GM21447 (cell line): ENCODE data around the gene MAPK1.
"Not testable (repeated sequence)": the region's sequence is repeated elsewhere in the genome, so short reads cannot be mapped to it uniquely, and the experiment has no call there.

Experiments
- ATAC-seq: cut with Tn5 transposase; IDR thresholded peaks from one replicate; pipeline ENCODE4 v1.9.1; 2021; ENCODE audit not compliant: unreplicated experiment

Gene MAPK1

DNA sequence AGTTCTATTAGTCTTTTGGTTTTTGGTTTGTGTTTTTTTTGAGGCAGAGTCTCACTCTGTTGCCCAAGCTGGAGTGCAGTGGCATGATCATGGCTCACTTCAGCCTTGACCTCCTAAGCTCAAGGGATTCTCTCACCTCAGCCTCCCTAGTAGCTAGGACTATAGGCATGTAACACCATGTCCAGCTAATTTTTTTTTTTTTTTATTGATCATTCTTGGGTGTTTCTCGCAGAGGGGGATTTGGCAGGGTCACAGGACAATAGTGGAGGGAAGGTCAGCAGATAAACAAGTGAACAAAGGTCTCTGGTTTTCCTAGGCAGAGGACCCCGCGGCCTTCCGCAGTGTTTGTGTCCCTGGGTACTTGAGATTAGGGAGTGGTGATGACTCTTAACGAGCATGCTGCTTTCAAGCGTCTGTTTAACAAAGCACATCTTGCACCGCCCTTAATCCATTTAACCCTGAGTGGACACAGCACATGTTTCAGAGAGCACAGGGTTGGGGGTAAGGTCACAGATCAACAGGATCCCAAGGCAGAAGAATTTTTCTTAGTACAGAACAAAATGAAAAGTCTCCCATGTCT, 15.4 kb upstream of the MAPK1 start:
- ATAC-seq: not testable (repeated sequence)

DNA sequence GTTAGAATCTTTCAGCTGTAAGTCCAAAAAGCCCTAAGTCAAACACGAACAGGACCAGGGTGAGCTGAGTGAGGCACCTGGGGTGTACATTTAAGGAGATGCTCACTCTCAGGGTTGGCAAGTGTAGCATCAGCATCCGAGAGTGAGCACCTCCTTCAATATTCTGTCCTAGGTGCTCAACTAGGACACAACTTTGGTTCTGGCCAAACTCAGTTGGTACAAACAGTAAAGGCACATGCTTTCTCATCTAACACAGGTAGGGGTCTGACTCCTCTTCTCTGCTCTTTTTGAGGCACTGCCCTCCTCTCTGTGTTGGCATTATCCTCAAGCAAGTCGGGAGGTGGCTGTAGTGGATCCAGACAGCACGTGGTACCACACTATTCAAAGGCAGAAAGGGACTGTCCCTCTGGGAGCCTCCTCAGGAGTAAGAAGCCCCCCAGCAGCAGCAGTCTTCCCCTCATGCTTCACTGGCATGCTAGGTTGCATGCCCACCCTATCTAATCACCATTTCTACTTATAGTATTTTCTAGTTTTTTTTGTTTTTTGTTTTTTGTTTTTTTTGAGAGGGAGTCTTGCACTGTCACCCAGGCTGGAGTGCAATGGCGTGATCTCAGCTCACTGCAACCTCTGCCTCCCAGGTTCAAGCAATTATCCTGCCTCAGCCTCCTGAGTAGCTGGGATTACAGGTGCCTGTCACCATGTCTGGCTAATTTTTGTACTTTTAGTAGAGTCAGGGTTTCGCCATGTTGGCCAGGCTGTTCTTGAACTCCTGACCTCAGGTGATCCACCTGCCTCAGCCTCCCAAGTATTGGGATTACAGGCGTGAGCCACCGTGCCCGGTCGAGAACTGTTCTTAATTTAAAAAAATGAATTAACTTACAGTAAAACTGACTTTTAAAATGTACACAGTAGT, 14.7 kb upstream of the MAPK1 start:
- no peak for ATAC-seq

DNA sequence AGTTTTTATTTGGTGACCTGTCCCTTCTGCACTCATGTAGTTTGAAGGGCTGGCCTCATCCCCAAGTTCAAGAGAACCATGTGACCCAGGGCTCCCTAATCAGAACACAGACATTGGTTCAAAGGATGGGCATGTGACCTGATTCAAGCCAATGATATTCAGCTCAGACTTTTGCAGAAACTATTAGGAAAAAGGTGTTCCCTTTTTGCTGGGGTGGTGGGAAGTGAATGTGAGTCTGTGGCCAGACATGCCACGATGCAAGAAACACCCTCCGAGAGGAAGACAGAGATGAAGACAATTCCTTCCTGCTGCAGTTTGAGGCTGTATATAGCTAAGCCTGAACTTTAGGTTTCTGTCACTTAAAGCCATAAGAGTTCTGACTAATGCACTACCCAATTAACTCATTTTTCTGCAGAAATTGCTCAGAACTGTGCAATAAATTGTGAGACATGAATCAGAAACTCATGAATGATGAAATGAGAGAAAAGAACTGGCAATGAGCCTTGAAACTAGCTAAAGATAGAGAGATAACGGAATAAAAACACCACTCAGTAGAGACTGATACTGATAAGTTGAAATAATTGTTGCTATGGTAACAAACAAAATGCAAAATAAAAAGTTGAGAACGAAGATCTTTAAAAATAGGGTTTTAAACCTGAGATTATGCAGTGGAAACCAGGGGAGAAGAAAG, 9.2 kb upstream of the MAPK1 start:
- no peak for ATAC-seq

DNA sequence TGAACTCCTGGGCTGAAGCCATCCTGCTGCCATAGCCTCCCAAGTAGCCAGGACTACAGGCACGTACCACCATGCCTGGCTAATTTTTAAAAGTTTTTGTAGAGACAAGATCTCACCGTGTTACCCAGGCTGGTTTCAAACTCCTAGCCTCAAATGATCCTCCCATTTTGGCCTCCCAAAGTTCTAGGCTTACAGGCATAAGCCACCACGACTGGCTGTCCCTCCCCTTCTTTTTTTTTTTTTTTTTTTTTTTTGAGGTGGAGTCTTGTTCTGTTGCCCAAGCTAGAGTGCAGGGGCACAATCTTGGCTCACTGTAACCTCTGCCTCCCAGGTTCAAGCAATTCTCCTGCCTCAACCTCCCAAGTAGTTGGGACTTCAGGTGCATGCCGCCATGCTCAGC, 7.5 kb upstream of the MAPK1 start:
- not testable (repeated sequence) for ATAC-seq

DNA sequence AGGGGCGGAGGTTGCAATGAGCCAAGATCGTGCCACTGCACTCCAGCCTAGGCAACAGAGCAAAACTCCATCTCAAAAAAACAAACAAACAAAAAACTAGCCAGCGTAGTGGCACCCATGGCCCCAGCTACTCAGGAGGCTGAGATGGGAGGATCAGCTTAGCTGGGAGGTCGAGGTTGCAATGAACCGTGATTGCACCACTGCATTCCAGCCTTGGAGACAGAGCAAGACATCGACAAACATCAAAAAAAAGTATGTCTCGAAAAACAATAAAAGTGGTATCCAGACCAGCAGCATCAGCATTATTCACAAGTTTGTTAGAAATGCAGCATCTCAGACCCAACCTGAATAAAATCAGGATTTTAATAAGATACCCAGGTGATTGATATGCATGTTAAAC, 6.2 kb upstream of the MAPK1 start:
- no peak for ATAC-seq

DNA sequence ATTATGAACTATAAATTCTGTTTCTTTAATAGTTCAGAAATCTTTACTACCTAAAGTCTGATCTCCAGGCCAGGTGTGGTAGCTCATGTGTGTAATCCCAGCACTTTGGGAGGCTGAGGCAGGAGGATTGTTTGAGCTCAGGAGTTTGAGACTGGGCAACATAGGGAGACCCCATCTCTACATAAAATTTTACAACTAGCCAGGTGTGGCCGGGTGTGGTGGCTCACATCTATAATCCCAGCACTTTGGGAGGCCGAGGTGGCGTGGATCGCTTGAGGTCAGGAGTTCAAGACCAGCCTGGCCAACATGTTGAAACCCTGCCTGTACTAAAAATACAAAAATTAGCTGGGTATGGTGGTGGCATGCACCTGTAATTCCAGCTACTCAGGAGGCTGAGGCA, 5.3 kb upstream of the MAPK1 start:
- ATAC-seq: not testable (repeated sequence)

DNA sequence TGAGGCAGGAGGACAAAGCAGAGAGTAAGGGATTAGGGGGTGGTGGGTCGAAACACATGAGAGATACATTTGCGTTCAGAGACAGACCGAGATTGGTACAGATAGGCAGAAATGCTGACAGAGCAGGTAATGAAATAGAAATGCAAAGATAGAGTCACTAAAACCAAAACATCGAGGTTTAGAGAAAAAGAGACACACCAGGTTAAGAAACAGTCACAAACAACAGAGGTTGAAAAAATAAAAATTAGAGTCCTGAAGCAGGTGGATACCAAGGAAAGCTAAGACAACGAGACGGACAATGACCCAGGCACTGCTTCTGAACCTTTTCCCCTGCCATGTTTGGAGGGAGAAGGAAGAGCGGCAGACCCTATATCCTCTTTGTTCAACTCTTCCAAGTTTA, 1.2 kb upstream of the MAPK1 start:
- ATAC-seq: no peak

DNA sequence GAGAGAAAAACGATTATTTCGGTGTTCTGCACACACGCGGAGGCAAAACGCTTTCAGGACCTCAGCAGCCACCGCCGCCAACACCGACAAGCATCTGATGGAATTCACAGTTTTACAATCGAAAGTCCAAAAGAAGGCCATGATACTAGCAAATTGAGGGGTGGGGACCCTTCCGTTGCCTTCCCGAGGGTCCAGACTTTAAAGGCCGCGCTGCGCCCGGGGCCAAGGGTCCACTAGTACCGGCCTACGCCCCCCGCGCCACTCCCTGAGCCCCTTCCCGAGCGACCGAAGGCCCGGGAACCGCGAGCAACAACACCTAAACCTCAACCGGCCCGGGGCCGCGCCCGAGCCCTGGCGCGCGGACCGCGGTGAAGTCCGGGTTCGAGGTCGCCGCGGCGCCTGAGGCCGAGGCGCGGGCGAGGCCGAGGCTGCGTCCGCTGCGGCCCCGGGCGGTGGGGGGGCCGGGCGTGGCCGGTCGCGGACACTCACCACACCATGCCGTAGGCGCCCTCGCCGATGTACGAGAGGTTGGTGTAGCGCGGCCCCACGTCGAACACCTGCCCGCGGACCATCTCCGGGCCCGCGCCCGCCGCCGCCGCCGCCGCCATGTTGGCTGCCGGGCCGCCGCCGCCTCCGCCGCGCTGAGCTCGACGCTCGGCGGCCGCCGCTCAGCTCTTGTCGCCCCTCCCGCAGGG, 465 bp downstream of the MAPK1 start:
- ATAC-seq: peak; percentile 11

DNA sequence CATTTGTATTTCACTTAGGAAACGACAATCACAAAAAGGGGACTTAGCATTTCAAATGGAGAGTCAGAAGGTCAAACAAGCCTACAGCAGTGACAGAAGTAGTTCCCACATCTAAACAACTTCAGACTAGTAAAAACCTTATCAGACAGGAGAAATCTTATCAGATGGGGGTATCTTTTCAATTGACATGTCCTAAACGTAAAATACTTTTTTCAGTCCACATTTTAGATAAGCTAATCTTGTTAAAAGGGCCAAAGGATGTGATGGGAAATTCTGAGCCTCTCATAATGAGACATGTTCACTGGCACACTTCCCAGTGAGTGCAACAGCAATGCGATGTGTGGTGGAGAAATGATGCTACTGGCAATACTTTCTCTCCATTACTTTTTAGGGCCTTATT, 2.4 kb downstream of the MAPK1 start:
- no peak for ATAC-seq

DNA sequence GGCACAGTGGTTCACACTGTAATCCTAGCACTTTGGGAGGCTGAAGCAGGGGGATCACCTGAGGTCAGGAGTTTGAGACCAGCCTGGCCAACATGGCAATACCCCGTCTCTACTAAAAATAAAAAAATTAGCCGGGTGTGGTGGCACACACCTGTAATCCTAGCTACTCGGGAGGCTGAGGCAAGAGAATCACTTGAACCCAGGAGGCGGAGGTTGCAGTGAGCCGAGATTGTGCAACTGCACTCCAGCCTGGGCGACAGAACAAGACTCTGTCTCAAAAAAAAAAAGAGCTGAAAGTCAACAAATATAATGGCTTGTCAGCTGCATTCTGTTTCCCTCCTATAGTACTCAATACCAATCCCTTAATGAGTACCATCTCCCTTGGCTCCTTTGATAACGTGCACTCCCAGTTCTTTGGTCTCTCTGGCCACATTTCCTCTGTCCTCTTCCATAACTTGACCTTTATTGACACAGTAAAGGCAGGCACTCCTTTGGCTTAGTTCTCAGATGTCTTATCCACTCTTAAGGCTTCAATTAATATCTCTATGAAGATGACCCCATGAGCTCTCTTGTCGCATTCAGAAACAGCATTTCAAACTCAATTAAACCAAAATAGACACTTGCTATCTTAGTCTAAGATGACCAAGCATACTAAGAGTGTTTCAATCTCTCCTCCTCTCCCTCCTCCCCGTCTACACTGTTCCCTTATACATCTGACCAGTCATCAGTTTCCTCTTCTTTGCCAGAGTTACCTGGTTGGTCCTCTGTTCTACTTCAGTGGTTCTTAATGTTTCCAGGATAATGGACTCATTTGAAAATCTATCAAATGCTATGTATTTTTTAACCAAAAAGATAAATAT, 4.8 kb downstream of the MAPK1 start:
- no peak for ATAC-seq

DNA sequence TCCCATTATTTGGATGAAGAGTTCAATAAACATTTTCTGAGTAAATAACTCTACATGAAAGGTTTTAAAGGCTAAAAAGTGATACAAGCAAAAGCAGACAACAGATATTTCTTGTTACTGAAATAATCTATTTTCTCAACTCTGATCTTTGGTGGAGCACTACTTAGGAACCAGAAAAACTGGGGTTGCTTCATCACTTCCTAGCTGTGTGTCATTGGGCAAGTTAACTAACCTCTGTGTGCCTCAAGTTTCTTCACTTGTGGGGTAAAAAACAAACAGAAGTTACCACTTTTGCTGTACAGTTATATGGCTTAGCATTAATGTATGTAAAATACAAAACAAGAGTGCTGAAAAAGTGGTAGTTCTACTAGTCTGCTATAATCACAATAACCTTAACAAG, 5.6 kb downstream of the MAPK1 start:
- no peak for ATAC-seq

DNA sequence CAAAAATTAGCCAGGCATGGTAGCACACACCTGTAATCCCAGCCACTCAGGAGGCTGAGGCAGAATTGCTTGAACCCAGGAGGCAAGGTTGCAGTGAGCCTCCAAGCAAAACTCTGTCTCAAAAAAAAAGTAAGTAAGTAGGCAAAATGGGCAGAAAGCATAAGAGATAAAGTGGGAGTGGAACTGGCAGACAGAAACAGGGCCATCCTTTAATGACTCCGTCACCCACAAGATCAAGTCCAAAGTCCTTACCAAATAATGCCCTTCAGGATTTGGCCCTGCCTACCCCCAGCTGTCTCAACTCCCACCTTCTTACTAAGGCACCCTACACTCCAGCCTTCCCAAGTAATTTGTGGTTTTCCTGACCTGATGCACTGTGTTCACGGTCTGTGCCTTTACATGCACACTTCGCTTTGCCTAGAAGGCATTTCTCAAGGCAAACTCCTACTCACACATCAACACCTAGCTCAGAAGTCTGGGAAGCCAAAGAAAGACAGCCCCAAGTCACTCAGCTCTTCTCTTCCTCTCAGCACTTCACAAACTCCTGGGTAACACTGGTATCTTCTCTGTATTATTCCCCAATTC, 6.1 kb downstream of the MAPK1 start:
- no peak for ATAC-seq

DNA sequence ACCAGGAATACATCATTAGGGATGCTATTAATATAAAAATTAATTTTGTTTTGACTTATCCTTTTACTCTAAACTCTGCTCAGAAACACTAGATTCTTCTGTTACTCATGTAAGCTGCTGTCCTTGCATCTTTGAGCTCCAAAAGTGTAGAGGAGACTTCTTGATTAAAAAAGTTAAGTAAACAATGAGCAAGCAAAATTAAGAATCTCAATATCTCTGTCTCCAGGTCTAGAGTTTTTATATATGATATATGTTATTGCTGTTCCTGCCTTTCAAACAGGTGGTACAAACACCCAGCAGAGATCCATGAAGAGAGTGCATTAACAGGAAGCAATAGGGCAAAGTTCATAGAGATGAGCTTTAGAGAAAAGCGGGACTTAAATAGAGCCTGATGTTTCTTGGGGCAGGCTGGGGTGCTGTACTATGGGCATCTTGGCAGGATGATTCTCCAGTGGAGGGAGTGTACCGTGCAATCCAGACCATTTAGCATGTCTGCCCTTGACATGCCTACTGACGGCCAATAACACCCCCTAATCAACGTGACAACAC, 6.9 kb downstream of the MAPK1 start:
- ATAC-seq: no peak

DNA sequence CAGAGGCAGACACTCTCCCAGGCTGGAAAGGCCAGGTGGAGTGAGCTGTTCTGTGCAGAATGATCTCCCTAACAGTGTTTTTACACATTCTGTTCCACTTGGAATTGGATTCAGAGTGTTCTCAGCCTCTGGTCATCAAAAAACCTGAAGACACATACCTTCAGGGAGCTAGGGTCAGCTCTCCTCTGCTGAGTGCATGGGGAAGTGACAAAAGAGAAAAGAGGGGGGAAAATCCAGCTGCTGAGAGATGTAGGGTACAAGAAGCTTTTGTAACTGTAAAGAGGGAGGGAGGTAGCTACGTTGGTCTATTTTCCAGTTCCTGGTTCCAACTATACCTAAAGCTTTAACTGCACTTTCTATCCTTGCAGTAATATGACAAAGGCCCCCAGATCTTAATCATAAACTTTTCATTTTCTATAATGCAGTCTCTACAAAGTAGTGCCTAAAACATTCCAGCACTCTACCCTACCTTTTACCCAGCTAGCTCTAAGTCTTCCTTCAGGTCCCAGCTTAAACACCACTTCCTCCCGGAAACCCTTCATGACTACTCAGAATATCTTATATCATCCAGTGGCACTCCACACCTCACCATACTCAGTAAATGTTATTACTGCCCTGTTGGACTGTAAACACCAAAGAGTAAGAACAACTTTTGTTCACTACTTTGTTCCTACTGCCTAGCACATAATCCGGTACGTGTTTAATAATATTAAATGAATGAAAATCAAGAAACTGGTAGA, 9.2 kb downstream of the MAPK1 start:
- no peak for ATAC-seq

DNA sequence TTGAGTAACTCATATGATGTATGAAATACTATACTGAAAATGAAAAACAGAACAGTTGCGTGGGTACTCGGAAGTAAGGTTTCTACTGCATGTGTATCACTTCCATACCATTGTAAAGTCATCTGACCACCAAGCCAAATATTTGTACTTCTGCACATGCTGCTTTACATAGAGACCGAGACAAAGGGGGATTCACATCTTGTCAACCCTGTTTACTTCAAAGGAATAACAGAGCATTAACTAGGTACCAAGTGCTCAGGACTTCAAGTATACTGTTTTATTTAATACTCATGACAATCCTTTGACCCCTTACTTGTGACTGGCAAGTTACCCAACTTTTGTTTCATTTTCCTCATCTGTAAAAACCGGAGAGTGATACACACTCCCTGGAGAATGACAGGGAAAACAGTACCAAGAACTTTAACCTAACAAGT, 9.9 kb downstream of the MAPK1 start:
- ATAC-seq: no peak

DNA sequence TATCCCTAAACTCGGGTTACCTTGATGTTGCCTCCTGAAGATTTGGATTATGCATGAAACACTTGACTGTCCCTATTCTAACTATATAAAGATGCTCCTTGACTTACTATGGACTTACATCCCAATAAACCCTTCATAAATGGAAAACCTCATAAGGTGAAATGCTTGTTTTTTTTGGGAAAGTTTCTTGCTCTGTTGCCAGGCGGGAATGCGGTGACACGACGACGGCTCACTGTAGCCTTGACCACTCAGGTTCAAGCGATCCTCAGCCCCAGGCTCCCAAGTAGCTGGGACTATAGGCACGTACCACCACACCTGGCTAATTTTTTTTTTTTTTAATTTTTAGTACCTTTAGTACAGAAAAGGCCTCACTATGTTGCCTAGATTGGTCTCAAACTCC, 10.6 kb downstream of the MAPK1 start:
- ATAC-seq: no peak

DNA sequence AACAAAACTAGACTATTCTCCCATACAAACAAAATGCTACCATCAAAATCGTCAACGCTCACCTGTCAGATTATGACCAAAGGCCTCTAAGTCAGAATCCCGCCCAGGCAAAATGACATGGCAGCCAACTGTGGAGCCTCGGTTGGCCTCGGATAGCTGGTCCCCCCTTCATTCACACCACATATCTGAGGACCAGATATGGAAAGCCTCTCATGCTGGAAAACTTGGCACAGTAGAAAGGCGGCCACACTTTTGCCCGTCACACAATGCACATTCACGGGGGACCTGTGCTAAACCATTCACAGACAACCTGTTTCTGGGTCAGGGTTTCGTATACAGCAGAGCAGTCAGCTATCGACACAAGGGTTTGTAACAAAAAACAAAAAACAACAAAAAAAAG, 11.2 kb downstream of the MAPK1 start:
- no peak for ATAC-seq

DNA sequence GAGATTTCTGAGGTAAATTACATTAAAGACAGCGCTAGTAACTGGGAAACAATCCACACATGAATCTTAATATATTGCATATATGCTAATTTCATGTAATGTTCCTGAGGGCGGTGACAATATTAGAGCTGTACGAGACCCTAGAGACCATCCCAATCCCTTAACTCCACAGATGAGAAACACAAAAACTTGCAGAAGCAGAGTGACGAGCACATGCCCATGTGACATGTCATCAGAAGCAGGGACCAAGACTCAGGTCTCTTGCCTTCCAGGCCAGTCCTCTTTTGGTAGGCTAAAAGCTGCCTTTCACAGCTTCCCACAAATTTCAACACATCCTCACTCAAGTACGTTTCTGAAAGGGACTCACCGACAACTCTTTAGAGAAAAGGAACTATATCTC, 11.8 kb downstream of the MAPK1 start:
- no peak for ATAC-seq

DNA sequence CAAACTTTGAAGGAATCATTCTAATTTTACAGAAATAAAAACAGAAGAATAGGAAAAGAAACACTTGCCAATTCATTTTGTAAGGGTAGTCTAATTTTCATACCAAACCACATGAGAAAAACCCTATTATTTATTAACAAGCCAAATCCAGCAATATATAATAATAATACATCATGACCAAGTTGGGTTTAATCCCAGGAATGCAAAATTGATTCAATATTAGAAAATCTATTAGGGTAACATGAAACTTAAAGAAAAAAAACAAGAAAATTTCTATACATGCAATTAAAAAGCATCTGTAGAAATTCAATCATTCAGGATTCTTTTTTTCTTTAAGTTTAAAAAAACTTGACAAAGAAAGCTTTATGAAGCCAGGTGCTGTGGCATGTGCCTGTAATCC, 16.8 kb downstream of the MAPK1 start:
- ATAC-seq: no peak
